CD14-positive monocyte (primary cell): ENCODE measurements around the gene HES3. TPM values are rescaled to one million over a fixed set of nuclear protein-coding genes. Genes with fewer than 3 reads are reported as not detected.

ENCODE experiments used
- DNase-seq, 3 donors: peaks; one replicate each; pipeline ENCODE4 v3.0.0-alpha.2; 2011 to 2022
- H2AFZ ChIP-seq: 2 replicates; pipeline ENCODE4 v1.6.0; 2012; ENCODE audit warnings: mild to moderate bottlenecking, low read depth, low read length, inconsistent platforms; ENCODE audit not compliant: insufficient read depth, poor library complexity, severe bottlenecking
- H3K27ac ChIP-seq, 2 donors: 1 replicate in 1 of 2; 2 replicates in 1 of 2; pipeline ENCODE4 v1.5.1; 2012 to 2013; ENCODE audit warnings: low read length in 2 of 2, control low read depth in 1 of 2, inconsistent platforms in 1 of 2, low read depth in 1 of 2, mild to moderate bottlenecking in 1 of 2
- H3K27me3 ChIP-seq, 2 donors: one replicate each; pipeline versions ENCODE4 v1.6.0 to v1.6.1; 2011 to 2013; ENCODE audit warnings: low read length in 2 of 2; ENCODE audit not compliant: control insufficient read depth in 2 of 2, insufficient read depth in 2 of 2
- H3K36me3 ChIP-seq, 2 donors: replicated peaks in 1 of 2; 1 replicate in 1 of 2; 2 replicates in 1 of 2; pipeline versions ENCODE4 v1.5.1 to v1.6.1; 2012 to 2013; ENCODE audit warnings: low read length in 2 of 2, control low read depth in 1 of 2, inconsistent platforms in 1 of 2, mild to moderate bottlenecking in 1 of 2; ENCODE audit not compliant: insufficient read depth in 2 of 2, control insufficient read depth in 1 of 2
- H3K4me1 ChIP-seq, 2 donors: 1 replicate in 1 of 2; 2 replicates in 1 of 2; pipeline versions ENCODE4 v1.5.1 to v1.6.1; 2012 to 2013; ENCODE audit warnings: low read length in 2 of 2, control low read depth in 1 of 2, inconsistent platforms in 1 of 2, mild to moderate bottlenecking in 1 of 2, moderate library complexity in 1 of 2; ENCODE audit not compliant: insufficient read depth in 2 of 2, control insufficient read depth in 1 of 2
- H3K4me2 ChIP-seq: replicated peaks from 2 replicates; pipeline ENCODE3; 2012; ENCODE audit warnings: low read length, moderate library complexity, mild to moderate bottlenecking; ENCODE audit not compliant: poor library complexity, severe bottlenecking; ENCODE audit errors: extremely low read depth
- H3K4me3 ChIP-seq, 3 experiments: fragments of 200-600 bp in 1 of 3; sonication (generic) in 1 of 3; replicated peaks in 1 of 3; 1 replicate in 2 of 3; 2 replicates in 1 of 3; pipeline ENCODE4 v1.5.1; 2011 to 2013; ENCODE audit warnings: low read length in 3 of 3, mild to moderate bottlenecking in 3 of 3, control low read depth in 2 of 3, low read depth in 2 of 3, inconsistent platforms in 1 of 3, moderate library complexity in 1 of 3
- H3K79me2 ChIP-seq: 2 replicates; pipeline ENCODE4 v1.6.0; 2012; ENCODE audit warnings: mild to moderate bottlenecking, control low read depth, inconsistent platforms, low read length, moderate library complexity; ENCODE audit not compliant: insufficient read depth
- H3K9ac ChIP-seq: 2 replicates; pipeline ENCODE4 v1.6.0; 2017; ENCODE audit warnings: low read length, mild to moderate bottlenecking; ENCODE audit not compliant: insufficient read depth, poor library complexity, severe bottlenecking
- H3K9me3 ChIP-seq, 2 donors: replicated peaks in 1 of 2; 1 replicate in 1 of 2; 2 replicates in 1 of 2; pipeline versions ENCODE4 v1.5.1 to v1.6.1; 2012 to 2013; ENCODE audit warnings: low read length in 2 of 2, control low read depth in 1 of 2; ENCODE audit not compliant: control insufficient read depth in 1 of 2, insufficient read depth in 1 of 2
- H4K20me1 ChIP-seq: 2 replicates; pipeline ENCODE4 v1.6.0; 2012; ENCODE audit warnings: mild to moderate bottlenecking, low read length, control low read depth, moderate library complexity; ENCODE audit not compliant: insufficient read depth
- H3K27ac Mint-ChIP-seq, 7 donors: one replicate each; pipeline ENCODE4 v1.8.0; 2020; ENCODE audit warnings: mild to moderate bottlenecking in 7 of 7, mixed read lengths in 7 of 7, moderate library complexity in 6 of 7, inconsistent platforms in 2 of 7
- H3K27me3 Mint-ChIP-seq, 3 donors: one replicate each; pipeline ENCODE4 v1.8.0; 2021 to 2022; ENCODE audit warnings: low read depth in 3 of 3, mild to moderate bottlenecking in 3 of 3, mixed read lengths in 3 of 3, moderate library complexity in 3 of 3, inconsistent platforms in 1 of 3
- H3K36me3 Mint-ChIP-seq, 2 donors: one replicate each; pipeline ENCODE4 v1.8.0; 2020; ENCODE audit warnings: mixed read lengths in 2 of 2, inconsistent platforms in 1 of 2, mild to moderate bottlenecking in 1 of 2
- H3K4me1 Mint-ChIP-seq: one replicate; pipeline ENCODE4 v1.8.0; 2020; ENCODE audit warnings: mild to moderate bottlenecking, mixed read lengths
- H3K4me3 Mint-ChIP-seq, 2 donors: one replicate each; pipeline ENCODE4 v1.8.0; 2020; ENCODE audit warnings: mild to moderate bottlenecking in 2 of 2, mixed read lengths in 2 of 2, moderate library complexity in 1 of 2
- H3K9me3 Mint-ChIP-seq, 7 donors: one replicate each; pipeline ENCODE4 v1.8.0; 2020 to 2022; ENCODE audit warnings: mixed read lengths in 7 of 7, mild to moderate bottlenecking in 6 of 7, moderate library complexity in 6 of 7, inconsistent platforms in 2 of 7
- CTCF ChIP-seq: fragments of 200-600 bp; IDR thresholded peaks from one replicate; pipeline ENCODE4 v1.8.0; 2022; ENCODE audit warnings: antibody characterized with exemption, mild to moderate bottlenecking
- WGBS: methylation state at CpG from one replicate; pipeline ENCODE4 v1.1.5; 2013; ENCODE audit warnings: missing lambda C conversion rate; ENCODE audit not compliant: insufficient coverage; 5-methylcytosine and 5-hydroxymethylcytosine counted together
- intact Hi-C, 2 donors: fragments of 100-400 bp; cut with micrococcal nuclease; formaldehyde crosslinking; loops; one replicate each; pipeline versions ENCODE4 v1.15.0 to v1.15.1; 2023
- polyA plus RNA-seq, 3 donors: library from polyadenylated mRNA; depleted of rRNA in 1 of 3; unstranded in 2 of 3; stranded (reverse) in 1 of 3; fragments of 300-500 nt in 2 of 3; fragments of >200 nt in 1 of 3; fragmentation: Illumina TruSeq in 2 of 3; gene quantifications; 1 replicate in 2 of 3; 2 replicates in 1 of 3; pipeline ENCODE4 v1.2.3, GENCODE V29; 2012 to 2021

The HES3 gene
- polyA plus RNA-seq, 3 donors = not detected

GRCh38 chr1:6205849-6206519 lies 38.0 kb upstream of the HES3 start, which contains the start of gene RNF207:
Gene RNF207 (plus strand): TSS chr1:6206119. CDS start chr1:6206536, 417 bp downstream.
- under 1% methylated on average over 65 of the region's 66 CpGs for WGBS
- intact Hi-C loops = loop anchor here in 1 of 2 donors (10.0 kb wide), 1 partner anchor 151 kb away; no protein-coding TSS in a partner anchor
- Histone ChIP-seq H2AFZ (peak within 1 kb of the TSS; percentile 62), H4K20me1 (no peaks in the 10 kb centered on the region), H3K27ac (no peak within 1 kb of the TSS), H3K9ac (peak within 1 kb of the TSS; percentile 6), H3K4me3 (peak within 1 kb of the TSS; percentile 8 to 64 (median 23)), H3K36me3 (no peaks in the 10 kb centered on the region), H3K79me2 (no peaks in the 10 kb centered on the region), H3K4me2 (peak within 1 kb of the TSS; percentile 66), H3K27me3 (peaks cover 31 to 47% of the 10 kb centered on the region in 2 donors), H3K4me1 (peaks cover 22 to 36% of the 10 kb centered on the region in 2 donors), H3K9me3 (peaks cover 0 to 13% of the 10 kb centered on the region in 2 donors)
- peaks cover 0 to 24% (median 3%) of the 10 kb centered on the region in 7 donors for H3K9me3 Mint-ChIP-seq
- peaks cover 46 to 81% (median 60%) of the 10 kb centered on the region in 3 donors for H3K27me3 Mint-ChIP-seq
- DNase-seq = peak in 1 of 3 donors; percentile 48
- TF ChIP-seq CTCF = no peak
- peaks cover 22% of the 10 kb centered on the region for H3K4me1 Mint-ChIP-seq
- no peak within 1 kb of the TSS for H3K27ac Mint-ChIP-seq
- peak within 1 kb of the TSS; percentile 58 to 87 for H3K4me3 Mint-ChIP-seq
- H3K36me3 Mint-ChIP-seq = peaks cover 0 to 3% of the 10 kb centered on the region in 2 donors

GRCh38 chr1:6206520-6206855 lies 37.5 kb upstream of the HES3 start:
- no peak for DNase-seq
- Histone ChIP-seq H3K27me3 (peaks cover 31 to 50% of the 10 kb centered on the region in 2 donors), H3K79me2 (no peaks in the 10 kb centered on the region), H3K9ac (peak overlapping the region; percentile 6), H3K4me3 (peak overlapping the region in 1 of 3 experiments; percentile 64), H3K4me2 (peak overlapping the region; percentile 66), H3K27ac (no peak overlapping the region), H3K36me3 (no peaks in the 10 kb centered on the region), H3K9me3 (peaks cover 0 to 13% of the 10 kb centered on the region in 2 donors), H3K4me1 (peaks cover 22 to 36% of the 10 kb centered on the region in 2 donors), H2AFZ (peak overlapping the region; percentile 56), H4K20me1 (no peaks in the 10 kb centered on the region)
- intact Hi-C loops = loop anchor here in 1 of 2 donors (10.0 kb wide), 1 partner anchor 152 kb away; no protein-coding TSS in a partner anchor
- Mint-ChIP-seq H3K27ac (no peak overlapping the region), H3K4me3 (peak overlapping the region; percentile 54 to 77), H3K9me3 (peaks cover 0 to 24% (median 3%) of the 10 kb centered on the region in 7 donors), H3K4me1 (peaks cover 22% of the 10 kb centered on the region), H3K27me3 (peaks cover 45 to 81% (median 61%) of the 10 kb centered on the region in 3 donors), H3K36me3 (peaks cover 0 to 3% of the 10 kb centered on the region in 2 donors)
- 6% methylated on average over 25 of the region's 25 CpGs for WGBS
- no peak for TF ChIP-seq CTCF
